Pulmonary artery endothelial cell (primary cell): ENCODE results near the gene ANKRD2. TPM values are rescaled to one million over a fixed set of nuclear protein-coding genes. Genes with fewer than 3 reads are reported as not detected.
"Not testable (repeated sequence)": the region's sequence is repeated elsewhere in the genome, so short reads cannot be mapped to it uniquely, and the experiment has no call there.

Experiments used
- DNase-seq: peaks from one replicate; pipeline ENCODE4 v3.0.0-alpha.2; 2011; ENCODE audit warnings: low read depth, low spot score
- total RNA-seq: library from RNA; depleted of rRNA; stranded (reverse); fragments of >200 nt; gene quantifications from 2 replicates; pipeline ENCODE4 v1.2.3, GENCODE V29; 2014

The ANKRD2 gene
- total RNA-seq, 1 donor from 2014 or later, result 1.8 TPM

- DNase-seq, result no peak
Measured at GRCh38 chr10:97546456-97547270, 25.9 kb upstream of the ANKRD2 start.

- DNase-seq, result no peak
Measured at GRCh38 chr10:97547271-97547600, 25.3 kb upstream of the ANKRD2 start.

GRCh38 chr10:97547962-97548361 is 24.6 kb upstream of the ANKRD2 start:
- DNase-seq, result no peak

GRCh38 chr10:97548828-97549455 is 23.6 kb upstream of the ANKRD2 start:
- no peak for DNase-seq

- no peak for DNase-seq
Measured at GRCh38 chr10:97549587-97550322, 22.8 kb upstream of the ANKRD2 start.

GRCh38 chr10:97550336-97551149 is 22.0 kb upstream of the ANKRD2 start:
- no peak for DNase-seq

- no peak for DNase-seq
Measured at GRCh38 chr10:97551271-97551670, 21.3 kb upstream of the ANKRD2 start.

- no peak for DNase-seq
Measured at GRCh38 chr10:97553575-97554031, 19.0 kb upstream of the ANKRD2 start.

GRCh38 chr10:97554336-97554735 is 18.2 kb upstream of the ANKRD2 start:
- DNase-seq, result not testable (repeated sequence)

- DNase-seq, result not testable (repeated sequence)
Measured at GRCh38 chr10:97555541-97555940, 17.0 kb upstream of the ANKRD2 start.

GRCh38 chr10:97560731-97561381 is 11.7 kb upstream of the ANKRD2 start:
- not testable (repeated sequence) for DNase-seq

GRCh38 chr10:97561386-97562077 is 11.0 kb upstream of the ANKRD2 start:
- not testable (repeated sequence) for DNase-seq

- DNase-seq, result not testable (repeated sequence)
Measured at GRCh38 chr10:97562329-97562728, 10.2 kb upstream of the ANKRD2 start.

GRCh38 chr10:97563337-97563736 is 9.2 kb upstream of the ANKRD2 start:
- no peak for DNase-seq

GRCh38 chr10:97564776-97565175 is 7.8 kb upstream of the ANKRD2 start:
- no peak for DNase-seq

GRCh38 chr10:97566336-97566996 is 6.1 kb upstream of the ANKRD2 start:
- no peak for DNase-seq

- DNase-seq, result no peak
Measured at GRCh38 chr10:97567891-97568290, 4.7 kb upstream of the ANKRD2 start.

- no peak for DNase-seq
Measured at GRCh38 chr10:97570146-97570788, 2.3 kb upstream of the ANKRD2 start.

- DNase-seq, result no peak
Measured at GRCh38 chr10:97570789-97571471, 1.6 kb upstream of the ANKRD2 start.
